B cell (primary cell): Measurements from ENCODE around the gene USH2A. TPM values are rescaled to one million over a fixed set of nuclear protein-coding genes. Genes with fewer than 3 reads are reported as not detected.

Experiments used
- ATAC-seq: fragments of 200-7000 bp; cut with Tn5 transposase; one replicate; pipeline ENCODE4 v1.10.0; 2021; ENCODE audit warnings: low read depth, mild to moderate bottlenecking, moderate number of reproducible peaks, moderate library complexity
- CTCF ChIA-PET: fragments of 350-600 bp; sonication (Branson Sonifier 250); formaldehyde crosslinking; loops from one replicate; lab custom pipeline; 2021; ENCODE audit warnings: antibody characterized with exemption, inconsistent platforms; lab: Charles Lee
- POLR2A ChIA-PET: fragments of 350-600 bp; sonication (Branson Sonifier 250); formaldehyde crosslinking; loops from one replicate; lab custom pipeline; 2021; ENCODE audit warnings: antibody characterized with exemption; lab: Charles Lee
- DNase-seq: peaks from one replicate; pipeline ENCODE4 v3.0.0; 2013
- H2AFZ ChIP-seq: 2 replicates; pipeline ENCODE4 v1.6.1; 2012; ENCODE audit warnings: mild to moderate bottlenecking, low read depth, low read length; ENCODE audit not compliant: insufficient read depth, poor library complexity, severe bottlenecking
- H3K27ac ChIP-seq, 2 donors: 1 replicate in 1 of 2; 2 replicates in 1 of 2; pipeline ENCODE4 v1.5.1; 2012 to 2013; ENCODE audit warnings: low read length in 2 of 2, mild to moderate bottlenecking in 2 of 2, moderate library complexity in 1 of 2
- H3K27me3 ChIP-seq, 4 experiments: fragments of 200-600 bp in 1 of 4; sonication (generic) in 1 of 4; replicated peaks in 1 of 4; 1 replicate in 2 of 4; 2 replicates in 2 of 4; pipeline versions ENCODE4 v1.6.1 to v1.7.0; 2013 to 2016; ENCODE audit warnings: low read length in 3 of 4, mild to moderate bottlenecking in 2 of 4, mixed read lengths in 1 of 4, moderate library complexity in 1 of 4; ENCODE audit not compliant: insufficient read depth in 4 of 4, control insufficient read depth in 3 of 4; ENCODE audit errors: control extremely low read depth in 1 of 4
- H3K36me3 ChIP-seq, 2 experiments: replicated peaks in 1 of 2; 1 replicate in 1 of 2; 2 replicates in 1 of 2; pipeline versions ENCODE4 v1.6.1 to v1.7.1; 2013; ENCODE audit warnings: low read length in 1 of 2; ENCODE audit not compliant: insufficient read depth in 2 of 2, control insufficient read depth in 1 of 2; ENCODE audit errors: control extremely low read depth in 1 of 2, extremely low read depth in 1 of 2
- H3K4me1 ChIP-seq, 2 donors: fragments of 200-600 bp in 1 of 2; sonication (generic) in 1 of 2; 1 replicate in 1 of 2; 2 replicates in 1 of 2; pipeline versions ENCODE4 v1.5.1 to v1.6.1; 2013 to 2017; ENCODE audit warnings: low read length in 2 of 2; ENCODE audit not compliant: control insufficient read depth in 2 of 2, insufficient read depth in 2 of 2
- H3K4me2 ChIP-seq: replicated peaks from 2 replicates; pipeline ENCODE3; 2012; ENCODE audit warnings: mild to moderate bottlenecking, low read depth, low read length; ENCODE audit not compliant: poor library complexity, severe bottlenecking
- H3K4me3 ChIP-seq, 5 experiments: fragments of 200-600 bp in 1 of 5; sonication (generic) in 1 of 5; 1 replicate in 3 of 5; 2 replicates in 2 of 5; pipeline versions ENCODE4 v1.5.1 to v1.7.0; 2011 to 2016; ENCODE audit warnings: low read length in 4 of 5, mild to moderate bottlenecking in 4 of 5, low read depth in 2 of 5, control low read depth in 1 of 5, moderate library complexity in 1 of 5; ENCODE audit not compliant: insufficient read depth in 1 of 5; ENCODE audit errors: control extremely low read depth in 1 of 5, extremely low read depth in 1 of 5
- H3K79me2 ChIP-seq: fragments of 200-600 bp; sonication (generic); one replicate; pipeline ENCODE4 v1.6.0; 2016; ENCODE audit warnings: low read length; ENCODE audit not compliant: control insufficient read depth, insufficient read depth
- H3K9ac ChIP-seq: fragments of 200-600 bp; sonication (generic); 2 replicates; pipeline ENCODE4 v1.6.1; 2017; ENCODE audit warnings: mild to moderate bottlenecking, low read length, moderate library complexity
- H3K9me3 ChIP-seq, 3 donors: one replicate each; pipeline versions ENCODE4 v1.6.1 to v1.7.1; 2013; ENCODE audit warnings: low read length in 2 of 3; ENCODE audit not compliant: control insufficient read depth in 2 of 3, insufficient read depth in 1 of 3; ENCODE audit errors: control extremely low read depth in 1 of 3
- H4K20me1 ChIP-seq: 2 replicates; pipeline ENCODE4 v1.6.0; 2012; ENCODE audit warnings: mild to moderate bottlenecking, low read length; ENCODE audit not compliant: insufficient read depth, control insufficient read depth, poor library complexity, severe bottlenecking
- H3K27ac Mint-ChIP-seq: one replicate; pipeline ENCODE4 v1.8.0; 2021; ENCODE audit warnings: mixed read lengths
- H3K27me3 Mint-ChIP-seq: one replicate; pipeline ENCODE4 v1.8.0; 2021; ENCODE audit warnings: mixed read lengths
- H3K4me1 Mint-ChIP-seq: one replicate; pipeline ENCODE4 v1.8.0; 2021; ENCODE audit warnings: mixed read lengths
- H3K4me3 Mint-ChIP-seq: one replicate; pipeline ENCODE4 v1.8.0; 2021; ENCODE audit warnings: mixed read lengths
- H3K9me3 Mint-ChIP-seq: one replicate; pipeline ENCODE4 v1.8.0; 2022; ENCODE audit warnings: mixed read lengths; ENCODE audit not compliant: insufficient read depth
- CTCF ChIP-seq: fragments of 200-600 bp; IDR thresholded peaks from one replicate; pipeline ENCODE4 v1.8.0; 2022; ENCODE audit warnings: antibody characterized with exemption, mild to moderate bottlenecking
- EZH2 ChIP-seq: IDR thresholded peaks from 2 replicates; pipeline ENCODE4 v1.6.1; 2012; ENCODE audit warnings: borderline replicate concordance, low read depth, mild to moderate bottlenecking, moderate library complexity, low read length; ENCODE audit not compliant: insufficient read depth, poor library complexity, severe bottlenecking
- WGBS: methylation state at CpG from one replicate; pipeline ENCODE4 v1.1.5; 2013; ENCODE audit warnings: missing lambda C conversion rate; ENCODE audit not compliant: insufficient coverage; 5-methylcytosine and 5-hydroxymethylcytosine counted together
- intact Hi-C: fragments of 100-400 bp; cut with micrococcal nuclease; formaldehyde crosslinking; loops from one replicate; pipeline ENCODE4 v1.10.0; 2022
- polyA plus RNA-seq: library from polyadenylated mRNA; depleted of rRNA; stranded (reverse); fragments of >200 nt; gene quantifications from 2 replicates; pipeline ENCODE4 v1.2.3, GENCODE V29; 2012
- total RNA-seq, 2 donors: library from RNA; stranded (reverse); fragments of 120-200 nt in 1 of 2; gene quantifications; 1 replicate in 1 of 2; 2 replicates in 1 of 2; pipeline versions ENCODE4 v1.2.3 to v1.2.4, GENCODE V29; 2013 to 2022

The USH2A gene
- total and polyA plus RNA-seq, 2 donors (not counting 1 experiment from before 2014, with no cell fraction given), result 0.01 TPM; not detected in 1

- DNase-seq (no peak), ATAC-seq (no peak)
- no CpG with 5 or more reads among the region's 2 CpGs for WGBS
- ChIA-PET CTCF (no interaction called here), POLR2A (no interaction called here)
- TF ChIP-seq CTCF (no peak), EZH2 (no peak)
- intact Hi-C loops, result no loop called here
- Histone ChIP-seq H3K79me2 (no peaks in the 10 kb centered on the region), H3K4me3 (no peak overlapping the region), H3K9me3 (no peaks in the 10 kb centered on the region), H3K9ac (no peak overlapping the region), H3K27me3 (no peaks in the 10 kb centered on the region), H3K36me3 (no peaks in the 10 kb centered on the region), H3K4me2 (no peak overlapping the region), H3K27ac (no peak overlapping the region), H2AFZ (no peak overlapping the region), H3K4me1 (no peaks in the 10 kb centered on the region), H4K20me1 (no peaks in the 10 kb centered on the region)
- Mint-ChIP-seq H3K9me3 (no peaks in the 10 kb centered on the region), H3K4me3 (no peak overlapping the region), H3K27me3 (no peaks in the 10 kb centered on the region), H3K4me1 (no peaks in the 10 kb centered on the region), H3K27ac (no peak overlapping the region)
Measured at GRCh38 chr1:216024546-216024945, 398.7 kb downstream of the USH2A start.

- Histone ChIP-seq H3K27ac (no peak overlapping the region), H4K20me1 (no peaks in the 10 kb centered on the region), H3K4me2 (no peak overlapping the region), H3K9ac (no peak overlapping the region), H3K79me2 (no peaks in the 10 kb centered on the region), H3K4me1 (no peaks in the 10 kb centered on the region), H3K9me3 (no peaks in the 10 kb centered on the region), H3K27me3 (no peaks in the 10 kb centered on the region), H3K4me3 (no peak overlapping the region), H2AFZ (no peak overlapping the region), H3K36me3 (no peaks in the 10 kb centered on the region)
- no CpG with 5 or more reads among the region's 3 CpGs for WGBS
- ATAC-seq (no peak), DNase-seq (no peak)
- ChIA-PET CTCF (no interaction called here), POLR2A (no interaction called here)
- Mint-ChIP-seq H3K27me3 (no peaks in the 10 kb centered on the region), H3K27ac (no peak overlapping the region), H3K4me1 (no peaks in the 10 kb centered on the region), H3K4me3 (no peak overlapping the region), H3K9me3 (no peaks in the 10 kb centered on the region)
- intact Hi-C loops, result no loop called here
- TF ChIP-seq CTCF (no peak), EZH2 (no peak)
Measured at GRCh38 chr1:216020743-216021345, 402.4 kb downstream of the USH2A start.
